Testis (tissue), 3 donors: ENCODE results near the gene PLEKHF1. TPM values are rescaled to one million over a fixed set of nuclear protein-coding genes. Genes with fewer than 3 reads are reported as not detected.

Experiments used
- DNase-seq: peaks from one replicate; pipeline ENCODE4 v3.0.0-alpha.2; 2019
- H3K27ac ChIP-seq, 2 donors: fragments of 200-600 bp; sonication (generic); one replicate each; pipeline ENCODE4 v1.5.1; 2019
- H3K27me3 ChIP-seq: fragments of 200-600 bp; sonication (generic); one replicate; pipeline ENCODE4 v1.5.1; 2019
- H3K36me3 ChIP-seq: fragments of 200-600 bp; sonication (generic); one replicate; pipeline ENCODE4 v1.5.1; 2017; ENCODE audit warnings: low read depth; ENCODE audit errors: missing control alignments
- H3K4me1 ChIP-seq: fragments of 200-600 bp; sonication (generic); one replicate; pipeline ENCODE4 v1.5.1; 2019
- H3K4me3 ChIP-seq, 2 donors: fragments of 200-600 bp; sonication (generic); one replicate each; pipeline ENCODE4 v1.5.1; 2017 to 2019
- H3K9me3 ChIP-seq: fragments of 200-600 bp; sonication (generic); one replicate; pipeline ENCODE4 v1.5.1; 2017
- POLR2A ChIP-seq: fragments of 450-650 bp; IDR thresholded peaks from one replicate; pipeline ENCODE4 v1.6.1; 2017; ENCODE audit warnings: antibody characterized with exemption, mild to moderate bottlenecking, moderate library complexity
- WGBS, 2 donors: methylation state at CpG; one replicate each; pipeline ENCODE4 v1.1.5; 2018; 5-methylcytosine and 5-hydroxymethylcytosine counted together
- intact Hi-C: fragments of 100-400 bp; cut with DNase I; formaldehyde crosslinking; loops from one replicate; pipeline ENCODE4 v1.15.1; 2023; ENCODE audit warnings: low total_unique reads
- polyA plus RNA-seq: library from polyadenylated mRNA; stranded (reverse); fragments of 350-450 nt; fragmentation: Illumina TruSeq; extraction: RNeasy Lipid Tissue Mini Kit (QIAGEN cat#74804); gene quantifications from one replicate; pipeline ENCODE4 v1.2.3, GENCODE V29; 2014; ENCODE audit warnings: low read depth, low replicate concordance; ENCODE audit not compliant: insufficient read depth
- total RNA-seq, 2 donors: library from RNA; depleted of rRNA; stranded (reverse); fragments of >200 nt; gene quantifications; one replicate each; pipeline ENCODE4 v1.2.3, GENCODE V29; 2016
- TF ChIP-seq, protein P1 (sequence below), 3 experiments: fragments of 450-650 bp in 2 of 3; fragments of 200-600 bp in 1 of 3; sonication (generic) in 1 of 3; IDR thresholded peaks; one replicate each; pipeline ENCODE4 v1.5.1; 2016 to 2019; ENCODE audit warnings: antibody characterized with exemption in 3 of 3, mild to moderate bottlenecking in 2 of 3, moderate library complexity in 1 of 3

PLEKHF1 gene
- total and polyA plus RNA-seq, 3 donors from 2014 or later: 6.3 to 26.2 (median 13.5) TPM

DNA sequence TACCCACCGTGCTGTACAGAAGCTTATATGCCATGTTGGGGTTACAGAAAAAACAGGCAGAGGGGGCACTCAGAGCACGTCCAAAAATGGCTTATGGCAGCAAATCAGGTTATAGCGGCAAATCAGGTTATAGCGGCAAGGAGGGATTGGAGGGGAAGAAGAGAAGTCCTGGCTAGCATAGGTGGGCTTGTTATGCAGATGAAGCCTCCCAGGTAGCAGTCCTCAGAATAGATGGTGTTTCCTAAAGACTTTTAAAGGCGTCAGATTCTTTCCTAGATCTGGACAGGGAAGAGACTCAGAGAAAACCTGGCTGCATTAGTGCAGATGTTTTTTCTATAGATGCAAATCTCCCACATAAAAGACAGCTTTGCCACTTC, 19.8 kb upstream of the PLEKHF1 start:
- WGBS, 2 donors: 52 to 63% methylated on average over 5 of the region's 5 CpGs
- Histone ChIP-seq H3K27me3 (no peaks in the 10 kb centered on the region), H3K4me3 (no peak overlapping the region), H3K27ac (peak overlapping the region in 1 of 2 donors; percentile 0), H3K36me3 (no peaks in the 10 kb centered on the region), H3K4me1 (peaks cover 5% of the 10 kb centered on the region), H3K9me3 (no peaks in the 10 kb centered on the region)
- intact Hi-C loops: no loop called here
- DNase-seq: no peak
- TF ChIP-seq POLR2A: no peak
- TF ChIP-seq, protein P1, sequence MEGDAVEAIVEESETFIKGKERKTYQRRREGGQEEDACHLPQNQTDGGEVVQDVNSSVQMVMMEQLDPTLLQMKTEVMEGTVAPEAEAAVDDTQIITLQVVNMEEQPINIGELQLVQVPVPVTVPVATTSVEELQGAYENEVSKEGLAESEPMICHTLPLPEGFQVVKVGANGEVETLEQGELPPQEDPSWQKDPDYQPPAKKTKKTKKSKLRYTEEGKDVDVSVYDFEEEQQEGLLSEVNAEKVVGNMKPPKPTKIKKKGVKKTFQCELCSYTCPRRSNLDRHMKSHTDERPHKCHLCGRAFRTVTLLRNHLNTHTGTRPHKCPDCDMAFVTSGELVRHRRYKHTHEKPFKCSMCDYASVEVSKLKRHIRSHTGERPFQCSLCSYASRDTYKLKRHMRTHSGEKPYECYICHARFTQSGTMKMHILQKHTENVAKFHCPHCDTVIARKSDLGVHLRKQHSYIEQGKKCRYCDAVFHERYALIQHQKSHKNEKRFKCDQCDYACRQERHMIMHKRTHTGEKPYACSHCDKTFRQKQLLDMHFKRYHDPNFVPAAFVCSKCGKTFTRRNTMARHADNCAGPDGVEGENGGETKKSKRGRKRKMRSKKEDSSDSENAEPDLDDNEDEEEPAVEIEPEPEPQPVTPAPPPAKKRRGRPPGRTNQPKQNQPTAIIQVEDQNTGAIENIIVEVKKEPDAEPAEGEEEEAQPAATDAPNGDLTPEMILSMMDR (IDR thresholded peaks at IDR 0.05): no peak

DNA sequence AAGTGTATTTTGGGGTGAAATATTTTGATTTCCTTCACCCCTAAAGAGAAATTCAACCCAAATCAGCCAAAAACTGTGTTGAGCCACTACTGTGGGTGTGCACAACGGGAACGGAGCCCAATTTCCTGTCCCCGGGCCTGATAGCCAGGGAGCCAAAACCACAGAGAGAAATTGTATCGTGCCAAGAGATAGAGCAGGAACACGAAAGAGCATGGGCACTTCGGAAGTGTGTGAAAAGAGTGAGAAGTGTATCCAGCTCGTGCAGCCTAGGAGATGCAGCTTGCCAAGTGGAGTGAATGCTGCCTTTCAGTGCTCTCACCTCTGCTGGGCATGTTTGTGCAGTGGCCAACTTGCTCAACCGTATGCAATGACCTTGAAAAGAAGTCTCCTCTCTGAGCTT, 19.4 kb upstream of the PLEKHF1 start:
- H3K4me3 ChIP-seq: no peak overlapping the region
- 11 to 42% methylated on average over 8 of the region's 8 CpGs for WGBS, 2 donors
- DNase-seq: peak; percentile 79
- no peak for TF ChIP-seq POLR2A
- TF ChIP-seq, protein P1 (IDR thresholded peaks at IDR 0.05): no peak
- no peaks in the 10 kb centered on the region for H3K36me3 ChIP-seq
- H3K9me3 ChIP-seq: no peaks in the 10 kb centered on the region
- H3K27ac ChIP-seq: peak overlapping the region in 1 of 2 donors; percentile 0
- intact Hi-C loops: no loop called here
- H3K27me3 ChIP-seq: no peaks in the 10 kb centered on the region
- peaks cover 5% of the 10 kb centered on the region for H3K4me1 ChIP-seq

DNA sequence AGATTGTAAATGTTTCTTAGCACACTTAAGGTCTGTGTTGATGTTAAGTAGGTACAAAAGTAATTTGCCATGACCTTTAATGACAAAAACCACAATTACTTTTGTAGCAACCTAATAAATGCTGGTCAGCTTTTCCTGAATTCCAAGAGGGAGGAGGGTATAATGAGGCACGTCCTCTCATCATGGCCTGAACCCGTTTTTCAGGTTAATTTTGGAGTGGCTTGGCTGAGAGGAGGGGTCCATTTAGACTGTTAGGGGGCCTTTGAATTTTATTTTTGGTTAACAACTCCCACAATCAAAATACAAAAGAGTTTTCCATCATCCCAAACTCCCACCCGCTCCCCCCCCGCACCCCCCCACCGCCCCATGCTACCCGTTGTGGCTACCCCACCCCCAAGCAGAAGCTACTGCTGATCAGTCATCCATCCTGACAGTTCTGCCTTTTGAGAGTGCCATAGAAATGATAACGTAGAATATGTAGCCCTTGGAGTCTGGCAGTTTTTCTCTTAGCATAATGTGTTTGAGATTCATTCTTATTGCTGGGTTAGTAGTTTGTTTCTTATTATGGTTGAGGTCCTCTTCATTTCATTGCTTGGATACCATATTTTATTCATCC, 14.4 kb upstream of the PLEKHF1 start:
- DNase-seq: no peak
- TF ChIP-seq POLR2A: no peak
- TF ChIP-seq, protein P1 (IDR thresholded peaks at IDR 0.05): no peak
- 69 to 73% methylated on average over 7 of the region's 7 CpGs for WGBS, 2 donors
- no peak overlapping the region for H3K27ac ChIP-seq
- no peaks in the 10 kb centered on the region for H3K36me3 ChIP-seq
- no peaks in the 10 kb centered on the region for H3K4me1 ChIP-seq
- intact Hi-C loops: no loop called here
- H3K4me3 ChIP-seq: no peak overlapping the region
- H3K27me3 ChIP-seq: no peaks in the 10 kb centered on the region
- no peaks in the 10 kb centered on the region for H3K9me3 ChIP-seq

DNA sequence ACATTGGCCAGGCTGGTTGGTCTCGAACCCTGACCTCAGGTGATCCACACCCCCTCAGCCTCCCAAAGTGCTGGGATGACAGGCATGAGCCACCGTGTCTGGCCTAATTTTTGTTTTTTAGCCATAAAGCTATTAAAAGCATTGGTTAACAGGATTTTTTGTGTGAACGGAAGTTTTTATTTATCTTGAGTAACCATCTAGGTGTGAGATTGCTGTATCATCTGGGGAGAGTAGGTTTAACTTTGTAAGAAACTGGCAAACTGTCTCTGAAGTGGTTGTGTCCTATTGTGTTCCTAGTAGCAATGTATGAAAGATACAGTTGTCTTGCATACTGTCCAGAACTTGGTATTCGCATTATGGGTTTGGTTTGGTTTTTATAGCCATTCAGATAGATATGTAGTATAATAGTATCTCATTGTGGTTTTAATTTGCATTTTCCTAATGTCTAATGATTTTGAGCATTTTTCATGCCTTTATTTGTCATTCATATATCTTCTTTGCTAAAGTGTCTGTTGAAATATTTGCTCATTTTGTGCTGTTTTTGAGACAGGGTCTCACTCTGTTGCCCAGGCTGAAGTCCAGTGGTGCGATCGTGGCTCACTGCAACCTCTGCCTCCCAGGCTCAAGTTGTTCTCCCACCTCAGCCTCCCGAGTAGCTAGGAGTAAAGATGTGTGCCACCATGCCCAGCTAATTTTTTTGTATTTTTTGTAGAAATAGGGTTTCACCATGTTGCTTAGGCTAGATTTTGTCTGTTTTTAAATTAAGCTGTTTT, 13.5 kb upstream of the PLEKHF1 start:
- Histone ChIP-seq H3K27me3 (no peaks in the 10 kb centered on the region), H3K4me3 (no peak overlapping the region), H3K36me3 (no peaks in the 10 kb centered on the region), H3K4me1 (no peaks in the 10 kb centered on the region), H3K27ac (no peak overlapping the region), H3K9me3 (no peaks in the 10 kb centered on the region)
- TF ChIP-seq, protein P1 (IDR thresholded peaks at IDR 0.05): no peak
- no peak for TF ChIP-seq POLR2A
- intact Hi-C loops: no loop called here
- WGBS, 2 donors: 88 to 91% methylated on average over 7 of the region's 7 CpGs
- no peak for DNase-seq

DNA sequence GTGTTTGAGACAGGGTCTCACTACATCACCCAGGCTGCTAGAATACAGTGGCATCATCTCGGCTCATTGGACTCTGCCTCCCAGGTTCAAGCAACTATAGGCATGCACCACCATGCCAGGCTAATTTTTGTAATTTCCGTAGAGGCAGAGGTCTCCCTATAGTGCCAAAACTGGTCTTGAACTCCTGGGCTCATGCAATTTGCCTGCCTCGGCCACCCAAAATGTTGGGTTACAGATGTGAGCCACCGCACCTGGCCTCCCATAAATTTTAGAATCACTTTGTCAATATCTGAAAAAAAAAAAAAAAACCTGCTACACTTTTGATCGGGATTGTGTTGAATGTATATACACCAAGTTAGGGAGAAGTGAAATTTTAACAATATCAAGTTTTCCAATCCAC, 11.9 kb upstream of the PLEKHF1 start:
- H3K4me3 ChIP-seq: no peak overlapping the region
- no peaks in the 10 kb centered on the region for H3K9me3 ChIP-seq
- TF ChIP-seq POLR2A: no peak
- TF ChIP-seq, protein P1 (IDR thresholded peaks at IDR 0.05): no peak
- H3K36me3 ChIP-seq: no peaks in the 10 kb centered on the region
- DNase-seq: no peak
- intact Hi-C loops: no loop called here
- WGBS, 2 donors: 84 to 92% methylated on average over 5 of the region's 5 CpGs
- H3K4me1 ChIP-seq: no peaks in the 10 kb centered on the region
- no peaks in the 10 kb centered on the region for H3K27me3 ChIP-seq
- H3K27ac ChIP-seq: no peak overlapping the region
